IMR-90 (cell line): ENCODE data around the gene MIPEP.

Experiments used
- CHD1 ChIP-seq: IDR thresholded peaks from 2 replicates; pipeline ENCODE4 v1.6.1; 2012; ENCODE audit warnings: low read depth, low read length, improper control_type of control experiment
- CTCF ChIP-seq: conservative IDR thresholded peaks from 2 replicates; pipeline ENCODE4 v1.5.1; 2012; ENCODE audit warnings: mild to moderate bottlenecking, low read depth, low read length, improper control_type of control experiment
- POLR2A ChIP-seq: IDR thresholded peaks from 2 replicates; pipeline ENCODE4 v1.6.1; 2012; ENCODE audit warnings: mild to moderate bottlenecking, low read depth, low read length
- RAD21 ChIP-seq: IDR thresholded peaks from 2 replicates; pipeline ENCODE4 v1.6.1; 2012; ENCODE audit warnings: low read length, improper control_type of control experiment
- USF2 ChIP-seq: fragments of 150-350 bp; IDR thresholded peaks from 2 replicates; pipeline ENCODE4 v1.6.1; 2017; ENCODE audit warnings: mild to moderate bottlenecking, antibody characterized with exemption, low read length, low read depth

- TF ChIP-seq POLR2A (no peak), CTCF (no peak), RAD21 (no peak), USF2 (no peak), CHD1 (no peak)
Measured at GRCh38 chr13:23811366-23812062, 77.7 kb downstream of the MIPEP start.
